SHP77 treated with DMSO at 0.1 percent for 48 hours (cell line): ENCODE data around the gene ANKRD13C.

Experiments
- DNase-seq: peaks from one replicate; lab custom pipeline; 2025; lab: John Stamatoyannopoulos, UW

Gene ANKRD13C

DNA sequence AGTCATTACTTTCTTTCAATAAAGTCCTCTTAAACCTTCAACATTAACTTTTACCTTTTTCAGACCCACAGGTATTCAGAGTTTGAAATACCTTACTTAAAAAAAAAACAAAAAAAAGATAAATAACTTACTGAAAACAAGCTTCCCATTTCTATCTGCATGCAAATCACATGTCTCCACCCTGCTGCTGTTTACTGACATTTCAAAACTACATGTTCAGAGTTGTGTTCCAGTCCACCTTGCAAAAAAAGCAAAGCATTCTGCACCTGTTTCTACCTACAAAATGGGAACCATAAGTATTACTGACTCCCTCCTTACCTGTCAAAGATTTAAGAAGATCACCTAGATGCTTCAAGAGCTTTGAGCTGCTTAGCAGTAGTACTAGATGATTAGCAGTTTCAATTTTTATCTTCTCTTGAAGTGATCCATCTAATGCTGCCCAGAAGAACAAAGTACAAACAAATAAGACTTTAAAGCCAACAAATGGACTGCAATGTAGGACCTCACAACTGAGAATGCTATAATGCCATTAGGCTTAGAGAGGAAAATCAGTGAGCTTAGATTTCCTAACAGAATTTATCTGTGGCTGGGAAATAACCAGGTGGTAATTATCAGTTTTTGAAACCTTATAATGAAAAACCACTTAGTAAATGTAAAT, 61.2 kb downstream of the ANKRD13C start:
- DNase-seq, result no peak

DNA sequence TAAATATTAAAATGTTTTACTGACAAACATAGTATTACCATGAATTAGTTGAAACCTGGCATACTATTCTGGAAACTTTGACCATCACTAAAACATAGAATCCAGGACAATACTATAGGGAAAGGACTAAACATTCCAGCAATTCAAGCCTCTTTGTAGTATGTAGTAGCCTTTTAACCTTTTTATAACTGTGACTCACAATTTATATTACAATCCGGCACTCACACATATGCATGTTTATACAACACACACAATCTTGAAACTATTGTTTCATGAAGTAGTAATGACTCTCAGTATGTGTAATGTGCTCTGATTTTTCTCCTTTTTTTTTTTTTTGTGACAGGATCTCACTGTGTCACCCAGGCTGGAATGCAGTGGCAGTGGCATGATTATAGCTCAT, 64.3 kb downstream of the ANKRD13C start:
- no peak for DNase-seq

DNA sequence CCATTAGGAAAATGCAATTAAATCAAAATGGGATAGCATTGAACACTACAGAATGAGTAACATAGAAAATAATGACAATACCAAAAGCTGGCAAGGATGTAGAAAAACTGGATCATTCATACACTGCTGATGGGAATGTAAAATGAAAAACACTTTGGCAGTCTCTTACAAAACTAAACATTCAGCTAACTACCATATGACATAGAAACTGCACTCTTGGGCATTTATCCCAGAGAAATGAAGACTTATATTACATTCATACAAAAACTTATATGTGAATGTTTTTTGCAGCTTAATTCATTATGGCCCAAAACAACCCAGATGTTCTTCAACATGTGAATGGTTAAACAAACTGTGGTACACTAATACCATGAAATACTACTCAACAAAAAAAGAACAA, 66.4 kb downstream of the ANKRD13C start:
- no peak for DNase-seq

DNA sequence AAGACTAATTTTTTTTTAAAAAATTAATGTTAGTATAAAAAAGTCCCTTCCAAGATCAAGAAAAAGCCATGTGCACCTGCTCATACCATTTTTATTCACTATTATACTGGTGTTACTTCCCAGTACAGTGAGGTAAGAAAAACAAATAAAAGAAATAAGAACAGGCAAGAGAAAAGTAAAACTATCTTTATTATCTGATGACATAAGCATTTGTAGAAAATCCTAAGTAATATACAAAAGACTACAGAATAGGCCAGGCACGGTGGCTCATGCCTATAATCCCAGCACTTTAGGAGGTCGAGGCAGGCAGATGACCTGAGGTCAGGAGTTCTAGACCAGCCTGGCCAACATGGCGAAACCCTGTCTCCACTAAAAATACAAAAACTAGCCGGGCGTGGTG, 68.1 kb downstream of the ANKRD13C start:
- DNase-seq, result no peak

DNA sequence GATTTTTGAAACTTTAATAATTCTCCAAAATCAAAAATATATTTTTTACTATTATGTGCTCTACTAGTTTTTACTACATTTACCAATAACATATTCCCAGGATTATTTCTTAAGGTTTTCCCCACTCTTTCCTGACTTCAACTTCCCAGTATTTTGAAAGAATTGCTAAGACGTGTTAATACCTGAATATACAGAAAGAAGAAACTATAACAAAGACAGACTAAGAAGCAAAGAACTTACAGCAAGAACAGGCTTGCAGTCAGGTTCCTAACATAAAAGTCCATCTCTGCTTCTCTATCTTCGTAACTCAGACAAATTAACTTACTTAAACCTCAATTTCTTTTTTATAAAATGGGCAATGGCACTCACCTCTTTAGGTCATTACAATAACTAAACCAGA, 70.2 kb downstream of the ANKRD13C start:
- DNase-seq, result no peak

DNA sequence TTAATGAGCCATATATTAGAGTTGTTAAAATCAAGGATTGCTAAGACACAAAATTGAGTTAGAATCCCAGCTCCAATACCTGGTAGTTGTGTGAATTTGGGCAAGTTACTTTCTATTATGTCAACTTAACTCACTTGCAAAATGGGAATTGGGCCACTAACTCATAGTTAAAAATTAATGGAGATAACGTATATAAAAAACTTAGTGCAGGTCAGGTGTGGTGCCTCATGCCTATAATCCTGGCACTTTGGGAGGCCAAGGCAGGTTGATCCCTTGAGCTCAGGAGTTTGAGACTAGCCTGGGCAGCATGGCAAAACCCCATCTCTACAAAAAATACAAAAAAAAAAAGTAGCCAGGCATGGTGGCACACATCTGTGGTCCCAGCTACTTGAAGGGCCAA, 75.8 kb downstream of the ANKRD13C start:
- DNase-seq, result no peak

DNA sequence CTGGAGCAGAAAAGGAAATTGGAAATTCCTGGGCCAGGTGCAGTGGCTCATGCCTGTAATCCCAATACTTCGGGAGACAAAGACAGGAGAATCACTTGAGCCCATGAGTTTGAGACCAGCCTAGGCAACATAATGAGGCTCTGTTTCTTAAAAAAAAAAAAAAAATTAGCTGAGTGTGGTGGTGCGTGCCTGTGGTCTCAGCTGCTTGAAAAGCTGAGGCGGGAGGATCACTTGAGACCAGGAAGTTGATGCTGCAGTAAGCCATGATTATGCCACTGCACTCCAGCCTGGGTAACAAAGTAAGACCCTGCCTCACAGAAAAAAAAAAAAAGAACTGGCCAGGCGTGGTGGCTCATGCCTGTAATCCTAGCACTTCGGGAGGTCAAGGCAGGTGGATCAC, 76.6 kb downstream of the ANKRD13C start:
- DNase-seq, result no peak

DNA sequence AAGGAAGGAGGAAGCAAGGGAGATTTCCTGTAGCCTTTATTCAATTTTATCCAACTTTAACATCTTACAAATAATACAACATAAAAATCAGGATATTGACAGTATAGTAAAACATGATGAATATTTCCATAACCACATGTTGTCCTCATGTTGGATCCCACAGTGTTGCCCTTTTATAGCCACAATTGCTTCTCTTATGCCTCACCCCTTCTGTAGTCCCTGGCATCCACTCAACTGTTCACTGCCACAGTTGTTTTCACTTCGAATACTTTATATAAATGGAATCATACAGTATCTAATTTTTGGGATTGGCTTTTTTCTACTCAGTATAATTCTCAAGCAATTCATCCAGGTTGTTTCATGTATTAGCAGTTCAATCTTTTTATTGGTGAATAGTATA, 88.6 kb downstream of the ANKRD13C start:
- no peak for DNase-seq

DNA sequence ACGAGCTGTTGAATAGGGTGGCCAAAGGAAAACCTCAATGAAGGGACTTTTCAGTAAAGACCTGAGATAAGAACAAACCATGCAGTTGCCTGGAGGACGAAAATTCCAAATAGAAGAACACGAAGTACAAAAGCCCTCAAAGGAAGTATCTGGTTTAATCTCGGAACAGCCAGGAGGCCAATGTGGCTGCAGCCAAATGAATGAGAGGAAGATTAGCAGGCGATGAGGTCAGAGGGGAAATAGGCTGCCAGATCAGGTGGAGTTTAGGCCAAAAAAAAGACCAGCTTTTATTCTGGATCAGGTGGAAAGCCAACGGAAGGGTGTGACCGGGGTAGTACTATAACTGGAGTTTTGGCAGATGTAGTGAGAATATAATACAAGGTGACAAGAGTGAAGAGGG, 89.7 kb downstream of the ANKRD13C start:
- no peak for DNase-seq

DNA sequence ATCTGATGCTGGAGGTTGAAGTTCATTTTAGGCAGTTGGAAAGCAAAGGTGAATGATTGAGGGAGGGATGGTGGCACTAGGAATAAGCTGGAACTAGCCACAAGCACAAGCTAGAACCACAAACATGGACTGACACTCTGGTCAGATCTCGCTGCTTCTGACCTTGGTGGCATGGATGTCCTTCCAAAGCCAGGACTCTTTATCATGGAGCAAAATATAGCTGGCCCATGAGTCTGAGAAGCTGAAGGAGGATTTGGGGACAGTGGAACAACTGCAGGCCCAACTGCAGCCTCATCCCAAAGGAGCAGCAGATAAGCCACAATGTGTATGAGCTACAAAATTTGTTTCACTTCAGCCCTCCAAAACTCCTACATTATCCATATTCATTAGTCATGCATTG, 97.9 kb downstream of the ANKRD13C start:
- no peak for DNase-seq

DNA sequence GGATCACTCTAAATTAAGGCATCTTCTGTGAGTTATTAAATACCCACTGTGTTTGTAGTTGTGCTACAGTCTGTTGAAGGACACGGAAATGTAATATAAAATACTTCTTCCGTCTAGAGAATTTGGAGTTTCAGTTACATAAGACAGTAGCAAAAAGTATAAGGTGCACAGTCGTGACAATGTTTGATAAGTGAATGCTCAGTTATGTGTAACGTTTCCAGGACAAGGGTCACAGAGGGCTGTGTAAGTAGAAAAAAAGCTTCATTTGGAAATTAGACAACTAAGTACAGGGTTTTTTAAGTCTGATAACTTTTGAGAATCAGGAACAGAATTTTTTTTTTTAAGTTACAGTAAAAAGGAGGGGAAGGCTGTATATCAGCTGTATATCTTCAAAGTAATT, 105.8 kb downstream of the ANKRD13C start:
- DNase-seq, result no peak

DNA sequence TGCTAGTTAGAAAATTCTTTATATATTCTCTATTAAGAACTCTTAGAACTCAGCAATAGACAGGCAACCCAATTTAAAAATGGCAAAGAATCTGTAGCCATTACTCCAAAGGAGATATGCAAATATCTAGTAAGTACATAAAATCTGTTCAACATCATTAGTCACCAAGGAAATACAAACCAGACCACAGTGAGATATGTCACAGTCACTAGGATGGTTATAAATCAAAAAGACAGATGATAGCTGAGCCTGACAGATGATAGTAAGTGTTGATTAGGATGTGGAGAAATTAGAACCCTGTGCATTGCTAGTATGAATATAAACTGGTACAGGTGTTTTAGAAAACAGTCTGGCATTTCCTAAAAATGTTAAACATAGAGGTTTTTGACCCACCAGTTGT, 106.8 kb downstream of the ANKRD13C start:
- DNase-seq, result no peak

DNA sequence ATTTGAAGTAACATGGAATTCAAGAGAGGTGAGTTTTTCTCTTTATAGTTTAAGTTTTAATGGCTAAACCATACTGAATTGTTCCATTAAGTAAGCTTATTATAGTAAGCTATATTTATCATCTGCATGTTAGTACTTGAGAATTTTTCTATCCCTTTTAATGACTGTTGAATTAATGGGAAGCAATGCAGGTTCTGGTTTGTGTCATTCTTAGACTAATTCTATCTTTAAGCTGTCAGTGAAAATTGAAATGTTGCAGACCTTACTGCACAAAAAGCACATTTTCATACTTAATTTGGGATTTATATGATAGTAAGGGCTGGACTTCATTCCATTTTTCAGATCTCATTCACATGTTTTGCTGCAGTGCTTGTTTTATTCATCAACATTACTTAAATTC, 107.4 kb downstream of the ANKRD13C start:
- DNase-seq, result no peak

DNA sequence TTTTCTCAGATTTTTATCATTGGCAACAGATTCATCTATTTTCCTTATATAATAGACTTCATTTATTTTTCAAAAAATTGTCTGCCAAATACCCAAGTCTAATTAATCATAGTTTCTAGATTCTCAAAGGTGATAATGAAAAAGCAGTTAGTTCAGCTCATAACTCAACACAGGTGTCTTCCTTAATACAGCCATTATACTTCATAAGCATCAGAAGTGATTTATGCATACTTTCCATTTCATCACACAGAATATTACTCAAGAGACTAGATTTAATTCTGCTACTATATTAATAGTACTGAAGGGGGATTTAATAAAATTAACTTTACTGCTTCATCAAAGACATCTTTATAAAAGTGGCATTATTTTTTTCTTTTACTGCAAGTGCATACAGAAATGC, 114.6 kb downstream of the ANKRD13C start:
- DNase-seq, result no peak

DNA sequence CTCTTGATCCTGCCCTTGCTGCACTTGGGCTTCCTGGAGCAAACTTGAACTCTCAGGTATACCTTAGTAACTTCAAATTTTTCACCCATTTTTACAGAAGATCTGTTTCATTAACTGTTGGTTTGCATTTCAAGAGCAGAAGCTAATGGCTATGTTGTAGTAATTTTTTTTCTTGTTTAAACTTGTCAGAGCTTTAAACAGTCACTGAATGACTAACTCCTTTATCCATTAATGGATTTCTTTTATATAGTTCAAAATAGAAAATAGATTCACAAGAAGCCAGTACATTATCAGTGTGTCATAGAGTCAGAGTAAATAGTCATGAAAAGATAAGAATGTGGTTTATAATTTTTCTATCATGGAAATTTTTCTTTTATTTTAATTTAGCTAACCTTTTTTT, 119.8 kb downstream of the ANKRD13C start:
- DNase-seq, result no peak

DNA sequence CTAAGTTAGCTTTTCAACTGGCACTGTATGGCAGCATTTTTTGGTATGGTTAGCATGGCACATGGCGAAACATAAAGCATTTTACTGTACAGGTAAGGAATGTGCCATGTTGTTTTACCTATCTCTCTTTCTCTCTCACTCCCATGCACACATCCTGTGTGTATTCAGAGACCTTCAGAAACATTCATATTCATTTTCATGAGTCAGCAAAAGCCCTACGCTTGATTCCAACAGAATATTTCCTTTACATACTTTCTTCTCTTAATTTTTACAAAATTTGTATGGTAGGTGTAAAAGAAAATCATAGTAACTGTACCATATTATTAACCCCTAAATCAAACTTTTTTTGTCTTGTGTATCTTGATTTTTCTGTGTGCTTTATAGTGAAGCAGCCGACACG, 123.0 kb downstream of the ANKRD13C start:
- DNase-seq, result no peak

DNA sequence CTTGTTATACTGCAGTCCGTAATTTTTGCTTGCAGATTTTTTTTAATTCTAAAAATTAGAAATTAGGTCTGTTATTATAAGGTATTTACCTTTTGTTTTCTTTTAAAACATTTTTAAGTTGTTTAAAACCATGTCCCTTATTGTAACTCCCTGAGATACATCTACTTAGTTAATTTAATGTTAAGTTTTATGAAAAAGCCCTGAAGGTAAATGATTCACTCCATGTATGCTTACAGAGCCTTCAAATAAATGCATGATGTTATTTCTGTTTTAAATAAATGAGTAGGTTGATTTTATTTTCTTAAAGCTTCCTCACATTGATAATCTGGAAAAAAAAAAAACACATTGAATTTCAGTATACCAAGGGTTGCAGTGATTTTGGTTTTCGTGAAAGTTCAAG, 125.9 kb downstream of the ANKRD13C start:
- no peak for DNase-seq

DNA sequence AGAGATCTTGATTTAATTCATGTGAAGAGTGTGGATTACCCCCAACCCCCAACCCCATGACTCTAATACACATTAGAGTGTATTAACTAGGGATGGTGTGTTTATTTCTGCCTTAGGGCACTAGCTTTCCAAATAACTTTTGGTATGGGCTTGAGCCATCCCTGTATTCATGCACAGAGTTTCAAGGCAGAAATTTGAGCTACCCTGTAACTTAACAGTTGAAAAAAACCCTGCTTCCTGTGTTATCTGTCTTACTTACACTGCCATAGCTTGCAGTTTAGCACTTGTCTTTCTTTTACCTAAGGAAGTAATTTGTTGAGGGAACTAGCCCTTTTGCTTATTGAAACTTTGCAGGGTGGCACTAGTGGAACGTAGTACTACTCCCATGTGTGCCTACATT, 127.1 kb downstream of the ANKRD13C start:
- DNase-seq, result no peak

DNA sequence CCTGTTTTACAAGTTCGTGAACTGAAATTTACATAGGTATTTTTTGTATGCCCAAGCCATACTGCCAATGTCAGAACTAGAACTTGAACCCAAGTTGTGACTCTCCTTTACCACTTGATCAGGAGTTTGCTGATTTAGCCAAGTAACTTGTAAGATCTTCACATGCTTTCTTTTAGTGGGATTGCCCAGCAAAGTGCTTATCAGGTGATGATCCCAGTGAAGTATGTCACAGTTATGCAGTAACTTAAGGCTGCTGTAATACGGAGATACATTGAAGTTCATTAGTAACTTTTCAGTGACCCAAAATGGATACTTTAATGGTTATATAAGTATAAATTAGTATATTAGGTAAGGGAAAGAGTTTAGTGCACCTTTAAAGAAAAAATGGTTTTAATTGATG, 129.6 kb downstream of the ANKRD13C start:
- DNase-seq, result no peak

DNA sequence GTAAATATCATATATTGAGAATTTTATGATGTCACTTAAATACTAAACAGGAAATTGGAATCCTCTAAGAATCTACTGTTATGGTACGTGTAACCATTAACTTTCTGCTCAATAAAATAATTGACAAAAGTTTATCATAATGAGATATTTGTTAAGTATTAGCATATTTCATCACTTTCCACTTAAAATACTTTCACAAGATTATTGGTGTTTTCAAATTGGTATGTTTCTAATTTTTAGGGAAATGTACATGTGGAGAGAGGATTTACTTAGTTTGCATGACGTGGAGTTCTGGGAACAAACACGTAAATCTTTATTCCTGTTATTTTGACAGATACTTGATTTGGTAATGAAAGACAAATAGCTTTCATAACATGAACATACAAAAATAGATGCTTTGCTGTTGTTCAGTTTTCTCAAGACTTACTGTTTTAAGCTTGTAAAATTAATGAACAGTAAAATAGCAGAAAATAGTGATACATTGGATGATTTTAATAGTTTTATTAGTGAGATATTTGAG, 131.7 kb downstream of the ANKRD13C start:
- DNase-seq, result no peak

DNA sequence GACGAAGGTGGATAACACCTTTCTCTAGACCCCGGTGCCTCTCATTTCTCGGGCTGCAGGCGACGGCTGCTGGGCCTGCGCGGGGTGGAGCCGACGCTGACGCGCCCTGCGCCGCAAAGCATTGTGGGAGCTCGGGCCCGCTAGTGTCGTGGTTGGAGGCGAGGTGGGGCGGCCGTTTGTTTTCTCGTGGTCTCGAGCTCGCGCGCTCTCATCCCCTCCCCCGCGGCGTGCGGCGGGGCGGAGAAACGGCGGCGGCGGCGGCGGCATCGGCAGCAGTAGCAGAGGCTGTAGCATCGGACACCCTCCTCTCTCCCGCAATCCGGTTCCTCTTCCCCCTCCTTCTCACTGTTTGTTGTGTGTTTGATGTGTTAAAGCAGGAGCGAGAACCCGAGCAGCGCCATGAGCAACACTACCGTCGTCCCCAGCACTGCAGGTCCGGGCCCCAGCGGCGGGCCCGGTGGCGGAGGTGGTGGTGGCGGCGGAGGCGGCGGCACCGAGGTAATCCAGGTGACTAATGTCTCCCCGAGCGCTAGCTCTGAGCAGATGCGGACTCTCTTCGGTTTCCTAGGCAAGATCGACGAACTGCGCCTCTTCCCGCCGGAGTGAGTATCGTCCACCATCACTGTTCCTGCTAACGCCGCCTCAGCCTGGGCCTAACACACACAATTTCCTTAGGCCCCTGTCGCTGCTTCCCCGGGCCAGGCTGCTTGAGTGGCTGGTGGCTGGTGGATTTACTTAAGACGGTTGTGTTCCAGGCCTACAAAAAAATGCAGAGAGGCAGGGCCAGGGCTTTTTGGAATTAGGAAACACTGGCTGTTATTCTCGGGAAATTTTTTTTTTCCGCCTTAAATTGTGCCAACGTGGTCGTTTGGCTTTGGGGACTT, 133.0 kb downstream of the ANKRD13C start, which contains the start of gene SRSF11:
Gene SRSF11 (plus strand): TSS at position 143 of the 884 bp plus-strand sequence. CDS start 257 bp downstream, at position 400.
- DNase-seq, result peak; percentile 82

DNA sequence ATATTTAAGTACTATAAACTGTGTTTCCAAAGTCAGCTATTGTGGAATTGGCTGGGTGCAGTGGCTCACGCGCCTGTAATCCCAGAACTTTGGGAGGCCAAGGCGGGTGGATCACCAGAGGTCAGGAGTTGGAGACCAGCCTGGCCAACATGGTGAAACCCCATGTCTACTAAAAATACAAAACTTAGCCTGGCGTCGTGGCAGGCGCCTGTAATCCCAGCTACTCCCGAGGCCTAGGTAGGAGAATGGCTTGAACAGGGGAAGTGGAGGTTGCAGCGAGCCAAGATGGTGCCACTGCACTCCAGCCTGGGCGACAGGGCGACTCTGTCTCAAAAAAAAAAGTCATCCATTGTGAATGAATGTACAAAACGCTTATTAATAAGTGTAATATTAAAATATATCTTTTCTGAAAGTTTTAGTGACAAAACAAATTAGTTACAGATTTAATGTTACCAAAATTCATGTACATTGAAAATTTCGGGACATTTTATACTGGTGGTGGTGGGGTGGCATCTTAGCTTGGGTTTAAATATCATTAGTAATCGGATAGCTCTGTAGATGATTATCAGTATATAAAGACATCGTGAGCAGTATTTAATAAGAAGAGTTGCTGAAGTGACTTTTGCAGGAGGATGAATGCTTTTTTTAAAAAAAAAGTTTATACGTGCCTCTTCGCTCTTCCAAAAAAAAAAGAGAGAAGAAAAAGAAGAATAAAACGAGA, 133.8 kb downstream of the ANKRD13C start:
- no peak for DNase-seq

DNA sequence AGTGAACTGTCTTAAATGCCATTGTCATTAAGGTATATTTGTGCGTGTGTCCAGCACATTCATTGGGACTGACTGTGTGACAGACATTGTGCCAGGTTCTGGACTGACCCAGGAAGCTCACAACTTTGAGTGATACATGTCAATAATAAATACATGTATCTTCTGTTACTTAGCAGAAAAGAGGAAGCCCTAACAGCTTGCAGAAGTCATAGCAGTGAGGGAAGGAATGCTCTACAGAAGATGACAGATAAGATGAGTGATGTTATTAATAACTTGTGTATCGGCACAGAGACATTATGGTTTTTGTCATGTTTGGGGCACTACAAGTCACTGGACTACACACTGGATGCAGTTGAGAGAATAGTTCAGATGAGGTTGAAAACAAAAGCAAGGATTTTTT, 134.5 kb downstream of the ANKRD13C start:
- no peak for DNase-seq
